Breast epithelium (tissue), 4 donors: ENCODE measurements around the gene ELOVL5. TPM values are rescaled to one million over a fixed set of nuclear protein-coding genes. Genes with fewer than 3 reads are reported as not detected.
"Not testable (repeated sequence)": the region's sequence is repeated elsewhere in the genome, so short reads cannot be mapped to it uniquely, and the experiment has no call there.

Experiments used
- DNase-seq, 2 donors: peaks; one replicate each; pipeline ENCODE4 v3.0.0-alpha.2; 2019; ENCODE audit warnings: low spot score in 2 of 2
- H3K27ac ChIP-seq, 2 donors: fragments of 200-600 bp; sonication (generic) in 1 of 2; one replicate each; pipeline ENCODE4 v1.5.1; 2016 to 2019; ENCODE audit warnings: mild to moderate bottlenecking in 1 of 2
- H3K27me3 ChIP-seq, 2 donors: fragments of 200-600 bp; sonication (generic) in 1 of 2; one replicate each; pipeline versions ENCODE4 v1.5.1 to v1.6.0; 2017 to 2019; ENCODE audit warnings: control low read depth in 1 of 2, mild to moderate bottlenecking in 1 of 2
- H3K36me3 ChIP-seq: fragments of 200-600 bp; one replicate; pipeline ENCODE4 v1.5.1; 2019
- H3K4me1 ChIP-seq, 2 donors: fragments of 200-600 bp; sonication (generic); one replicate each; pipeline ENCODE4 v1.5.1; 2016 to 2019; ENCODE audit warnings: control low read depth in 1 of 2
- H3K4me3 ChIP-seq, 3 donors: fragments of 200-600 bp; sonication (generic); 1 replicate in 2 of 3; 2 replicates in 1 of 3; pipeline ENCODE4 v1.5.1; 2016 to 2019; ENCODE audit warnings: mild to moderate bottlenecking in 3 of 3, moderate library complexity in 2 of 3
- H3K9me3 ChIP-seq, 2 donors: fragments of 200-600 bp; sonication (generic) in 1 of 2; one replicate each; pipeline ENCODE4 v1.5.1; 2016 to 2019; ENCODE audit warnings: control low read depth in 1 of 2
- POLR2A ChIP-seq: fragments of 450-650 bp; IDR thresholded peaks from one replicate; pipeline ENCODE4 v1.6.1; 2016; ENCODE audit warnings: antibody characterized with exemption, mild to moderate bottlenecking, moderate library complexity
- POLR2AphosphoS5 ChIP-seq, 3 donors: sonication (generic); formaldehyde crosslinking; IDR thresholded peaks; one replicate each; pipeline ENCODE4 v1.6.1; 2017; ENCODE audit warnings: antibody characterized with exemption in 3 of 3
- intact Hi-C: fragments of 100-400 bp; cut with DNase I; formaldehyde crosslinking; loops from one replicate; pipeline ENCODE4 v1.15.1; 2023; ENCODE audit warnings: low total_unique reads
- total RNA-seq, 3 donors: library from RNA; depleted of rRNA; stranded (reverse); fragments of >200 nt; gene quantifications; one replicate each; pipeline ENCODE4 v1.1.0, GENCODE V29; 2016
- TF ChIP-seq, protein P1 (sequence below), 3 donors: fragments of 450-650 bp; IDR thresholded peaks; one replicate each; pipeline ENCODE4 v1.5.1; 2016 to 2017; ENCODE audit warnings: antibody characterized with exemption in 3 of 3, mild to moderate bottlenecking in 3 of 3, moderate library complexity in 3 of 3

Gene ELOVL5
- total RNA-seq, 3 donors from 2014 or later, result 245 to 427 (median 272) TPM

DNA sequence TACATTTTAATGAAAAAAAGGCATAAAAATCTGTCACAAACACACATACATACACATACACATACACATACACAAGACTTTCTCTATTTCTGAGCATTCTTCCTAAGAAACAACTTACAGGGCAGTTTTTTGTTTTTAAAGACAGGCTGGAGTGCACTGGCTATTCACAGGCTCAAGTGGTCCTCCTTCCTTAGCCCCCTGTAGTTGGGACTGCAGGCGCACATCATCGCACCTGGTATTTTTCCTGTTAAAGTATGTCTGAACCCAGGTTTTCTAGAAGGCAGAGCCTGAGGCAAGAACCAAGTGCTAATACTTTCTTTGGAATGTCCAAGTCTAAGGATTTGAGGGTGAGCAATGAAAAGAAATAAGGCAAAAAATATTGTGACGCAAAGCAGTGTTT, 41.3 kb upstream of the ELOVL5 start:
- DNase-seq, result no peak
- TF ChIP-seq POLR2A, result no peak
- no peaks in the 10 kb centered on the region for H3K4me1 ChIP-seq
- H3K27ac ChIP-seq, result no peak overlapping the region
- no peak overlapping the region for H3K4me3 ChIP-seq
- H3K27me3 ChIP-seq, result no peaks in the 10 kb centered on the region
- no peaks in the 10 kb centered on the region for H3K9me3 ChIP-seq
- intact Hi-C loops, result no loop called here
- H3K36me3 ChIP-seq, result no peaks in the 10 kb centered on the region

DNA sequence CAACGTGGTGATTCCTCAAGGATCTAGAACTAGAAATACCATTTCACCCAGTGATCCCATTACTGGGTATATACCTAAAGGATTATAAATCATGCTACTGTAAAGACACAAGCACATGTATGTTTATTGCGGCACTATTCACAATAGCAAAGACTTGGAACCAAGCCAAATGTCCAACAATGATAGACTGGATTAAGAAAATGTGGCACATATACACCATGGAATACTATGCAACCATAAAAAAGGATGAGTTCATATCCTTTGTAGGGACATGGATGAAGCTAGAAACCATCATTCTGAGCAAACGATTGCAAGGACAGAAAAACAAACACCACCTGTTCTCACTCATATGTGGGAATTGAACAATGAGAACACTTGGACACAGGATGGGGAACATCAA, 39.9 kb upstream of the ELOVL5 start:
- H3K4me1 ChIP-seq, H3K36me3 ChIP-seq, H3K4me3 ChIP-seq, H3K27ac ChIP-seq, intact Hi-C loops, DNase-seq, H3K27me3 ChIP-seq, H3K9me3 ChIP-seq: not testable (repeated sequence)

DNA sequence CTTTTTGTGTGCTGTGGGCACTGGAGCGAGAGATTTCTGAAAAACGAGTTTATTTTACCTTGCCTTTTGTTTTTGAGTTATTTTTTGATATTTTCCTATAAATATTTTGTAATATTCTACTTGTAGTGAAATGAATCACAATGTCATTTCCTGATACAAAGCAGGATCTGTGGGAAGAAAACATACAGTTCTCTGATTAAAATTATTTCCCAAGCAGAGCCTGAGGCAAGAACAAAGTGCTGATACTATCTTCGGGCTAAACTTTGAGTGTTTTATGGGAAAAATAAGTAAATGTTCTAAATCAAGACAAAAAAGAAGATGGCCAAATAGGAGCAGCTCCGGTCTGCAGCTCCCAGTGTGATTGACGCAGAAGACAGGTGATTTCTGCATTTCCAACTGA, 33.7 kb upstream of the ELOVL5 start:
- DNase-seq, result no peak
- no peaks in the 10 kb centered on the region for H3K36me3 ChIP-seq
- TF ChIP-seq POLR2AphosphoS5 (IDR thresholded peaks at IDR 0.05), result no peak
- TF ChIP-seq POLR2A, result no peak
- TF ChIP-seq, protein P1, sequence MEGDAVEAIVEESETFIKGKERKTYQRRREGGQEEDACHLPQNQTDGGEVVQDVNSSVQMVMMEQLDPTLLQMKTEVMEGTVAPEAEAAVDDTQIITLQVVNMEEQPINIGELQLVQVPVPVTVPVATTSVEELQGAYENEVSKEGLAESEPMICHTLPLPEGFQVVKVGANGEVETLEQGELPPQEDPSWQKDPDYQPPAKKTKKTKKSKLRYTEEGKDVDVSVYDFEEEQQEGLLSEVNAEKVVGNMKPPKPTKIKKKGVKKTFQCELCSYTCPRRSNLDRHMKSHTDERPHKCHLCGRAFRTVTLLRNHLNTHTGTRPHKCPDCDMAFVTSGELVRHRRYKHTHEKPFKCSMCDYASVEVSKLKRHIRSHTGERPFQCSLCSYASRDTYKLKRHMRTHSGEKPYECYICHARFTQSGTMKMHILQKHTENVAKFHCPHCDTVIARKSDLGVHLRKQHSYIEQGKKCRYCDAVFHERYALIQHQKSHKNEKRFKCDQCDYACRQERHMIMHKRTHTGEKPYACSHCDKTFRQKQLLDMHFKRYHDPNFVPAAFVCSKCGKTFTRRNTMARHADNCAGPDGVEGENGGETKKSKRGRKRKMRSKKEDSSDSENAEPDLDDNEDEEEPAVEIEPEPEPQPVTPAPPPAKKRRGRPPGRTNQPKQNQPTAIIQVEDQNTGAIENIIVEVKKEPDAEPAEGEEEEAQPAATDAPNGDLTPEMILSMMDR (IDR thresholded peaks at IDR 0.05), result no peak

DNA sequence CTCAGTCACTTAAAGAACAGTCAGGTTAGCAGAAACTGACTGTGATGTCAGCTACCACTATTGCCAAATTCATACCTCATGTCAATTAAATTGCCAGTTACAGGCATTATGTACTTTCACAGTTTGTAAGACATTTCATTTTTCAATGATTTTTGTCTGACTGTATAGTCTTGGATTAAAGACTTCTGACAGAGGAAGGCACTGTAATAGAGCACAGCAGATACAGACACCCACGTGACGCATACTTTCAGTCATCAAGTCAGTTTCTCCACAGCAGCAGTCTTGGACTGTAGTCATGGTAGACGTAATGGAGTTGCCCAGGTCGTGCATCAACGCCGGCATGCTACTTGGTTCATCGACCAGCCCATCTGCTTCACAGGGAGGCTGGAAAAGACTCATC, 29.5 kb upstream of the ELOVL5 start:
- TF ChIP-seq POLR2A, result no peak
- no peaks in the 10 kb centered on the region for H3K27me3 ChIP-seq
- no peaks in the 10 kb centered on the region for H3K4me1 ChIP-seq
- H3K9me3 ChIP-seq, result peaks cover 0 to 4% of the 10 kb centered on the region in 2 donors
- no peaks in the 10 kb centered on the region for H3K36me3 ChIP-seq
- no peak overlapping the region for H3K4me3 ChIP-seq
- intact Hi-C loops, result loop anchor here (10.0 kb wide), 1 partner anchor 107 kb away; no protein-coding TSS in a partner anchor
- no peak overlapping the region for H3K27ac ChIP-seq
- no peak for DNase-seq

More for the DNA sequence above, 33.7 kb upstream of the ELOVL5 start:
- Histone ChIP-seq H3K27me3 (no peaks in the 10 kb centered on the region), H3K9me3 (peaks cover 0 to 4% of the 10 kb centered on the region in 2 donors), H3K27ac (no peak overlapping the region), H3K4me3 (no peak overlapping the region), H3K4me1 (no peaks in the 10 kb centered on the region)
- intact Hi-C loops, result no loop called here

DNA sequence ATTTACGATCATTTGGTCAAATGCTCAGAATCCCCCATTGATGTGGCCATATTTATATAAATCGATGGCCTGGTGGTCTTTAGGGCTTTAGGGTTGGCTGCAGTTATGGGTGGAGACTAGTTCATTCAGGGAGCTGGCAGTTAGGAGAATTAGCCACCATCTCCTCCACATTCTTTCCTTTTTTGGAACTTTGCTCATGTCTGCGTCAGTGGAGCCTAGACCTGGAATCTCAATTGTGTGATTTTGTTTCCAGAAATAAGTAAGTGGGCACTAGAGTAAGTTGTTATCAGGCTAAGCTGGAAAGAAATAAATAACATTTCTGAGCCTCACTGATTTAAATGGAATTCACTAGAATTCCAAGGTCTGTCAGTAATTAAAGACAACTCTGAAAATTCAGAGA, 29.0 kb upstream of the ELOVL5 start:
- Histone ChIP-seq H3K4me3 (no peak overlapping the region), H3K36me3 (no peaks in the 10 kb centered on the region), H3K27me3 (no peaks in the 10 kb centered on the region), H3K4me1 (no peaks in the 10 kb centered on the region), H3K9me3 (no peaks in the 10 kb centered on the region), H3K27ac (no peak overlapping the region)
- no peak for DNase-seq
- intact Hi-C loops, result loop anchor here (10.0 kb wide), 1 partner anchor 107 kb away; no protein-coding TSS in a partner anchor
- no peak for TF ChIP-seq POLR2A

DNA sequence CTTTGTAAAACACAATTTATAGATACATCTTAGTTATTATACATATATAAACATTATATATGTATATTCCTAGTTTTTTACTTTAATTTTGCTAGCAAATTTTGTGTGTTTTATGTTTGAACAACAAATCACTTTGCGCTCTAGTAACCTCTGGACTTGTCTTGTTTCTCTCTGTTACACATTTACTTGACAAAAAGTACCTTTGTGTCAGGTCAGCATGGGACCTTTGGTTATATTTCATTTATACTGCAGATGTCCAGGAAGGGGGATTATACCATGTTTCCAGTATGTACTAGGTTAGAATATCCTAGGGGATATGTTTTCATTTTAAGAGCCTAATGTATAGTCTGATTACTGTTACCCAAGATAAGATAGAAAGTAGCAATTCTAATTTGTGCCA, 28.5 kb upstream of the ELOVL5 start:
- H3K27me3 ChIP-seq, result no peaks in the 10 kb centered on the region
- no peaks in the 10 kb centered on the region for H3K4me1 ChIP-seq
- H3K9me3 ChIP-seq, result no peaks in the 10 kb centered on the region
- intact Hi-C loops, result loop anchor here (10.0 kb wide), 1 partner anchor 108 kb away; no protein-coding TSS in a partner anchor
- no peak for DNase-seq
- TF ChIP-seq POLR2AphosphoS5 (IDR thresholded peaks at IDR 0.05), result no peak
- TF ChIP-seq, protein P1 (IDR thresholded peaks at IDR 0.05), result no peak
- no peak for TF ChIP-seq POLR2A
- H3K4me3 ChIP-seq, result no peak overlapping the region
- no peaks in the 10 kb centered on the region for H3K36me3 ChIP-seq
- H3K27ac ChIP-seq, result no peak overlapping the region

DNA sequence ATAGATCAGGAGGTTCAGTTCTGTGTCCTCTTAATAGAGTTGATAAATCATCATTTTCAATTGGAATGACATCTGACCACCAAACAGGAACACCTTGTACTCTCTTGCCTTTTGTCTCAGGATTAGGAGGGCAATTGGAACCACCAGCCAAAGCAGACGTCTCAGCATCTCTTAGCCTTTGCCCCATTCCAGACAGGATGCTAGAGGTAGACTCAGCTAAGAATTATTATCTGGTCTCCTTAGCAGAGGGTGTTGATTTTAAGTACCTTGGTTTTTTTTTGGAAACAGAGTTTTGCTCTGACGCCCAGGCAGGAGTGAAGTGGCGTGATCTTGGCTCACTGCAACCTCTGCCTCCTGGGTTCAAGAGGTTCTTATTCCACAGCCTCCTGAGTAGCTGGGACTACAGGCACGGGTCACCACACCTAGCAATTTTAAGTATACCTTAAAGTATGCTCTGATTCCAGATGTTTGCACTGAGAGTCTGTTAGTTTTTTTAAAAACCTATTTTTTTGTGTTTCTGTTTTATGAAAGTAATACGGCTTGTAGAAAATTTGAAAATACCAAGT, 28.0 kb upstream of the ELOVL5 start:
- intact Hi-C loops, result loop anchor here (10.0 kb wide), 1 partner anchor 108 kb away; no protein-coding TSS in a partner anchor

More for the DNA sequence above, 28.0 kb upstream of the ELOVL5 start:
- H3K36me3 ChIP-seq, result no peaks in the 10 kb centered on the region
- H3K4me3 ChIP-seq, result no peak overlapping the region
- no peak overlapping the region for H3K27ac ChIP-seq
- H3K27me3 ChIP-seq, result no peaks in the 10 kb centered on the region
- no peak for DNase-seq
- no peaks in the 10 kb centered on the region for H3K9me3 ChIP-seq
- no peak for TF ChIP-seq POLR2A
- TF ChIP-seq, protein P1 (IDR thresholded peaks at IDR 0.05), result no peak
- no peak for TF ChIP-seq POLR2AphosphoS5 (IDR thresholded peaks at IDR 0.05)
- no peaks in the 10 kb centered on the region for H3K4me1 ChIP-seq
